Measurements from ENCODE around the gene HRH1. TPM values are rescaled to one million over a fixed set of nuclear protein-coding genes. Genes with fewer than 3 reads are reported as not detected.
A peak's percentile ranks its signal among the peaks of the same experiment; 100 is the strongest.

Gene HRH1
- total RNA-seq, 2 donors from 2014 or later: 17.7 to 48.3 TPM

GRCh38 chr3:11157421-11157820, 3.1 kb downstream of the HRH1 start:
- peaks cover 3 to 46% of the 10 kb centered on the region in 2 donors for H3K4me1 ChIP-seq (ENCODE audit: control insufficient read depth in 1 of 2, low read depth in 2 of 2)
- H3K27me3 ChIP-seq (replicated peaks; ENCODE audit: insufficient read depth): no peaks in the 10 kb centered on the region
- no peaks in the 10 kb centered on the region for H3K9me3 ChIP-seq
- no peaks in the 10 kb centered on the region for H3K36me3 ChIP-seq
- DNase-seq (ENCODE audit: low spot score) (no peak), ATAC-seq (ENCODE audit: insufficient number of reproducible peaks, low FRiP score, low read depth) (no peak)
- no peak for TF ChIP-seq CTCF (IDR thresholded peaks at IDR 0.05)
- H3K4me3 ChIP-seq: peak overlapping the region; percentile 91
- no peak overlapping the region for H3K27ac ChIP-seq

GRCh38 chr3:11159421-11159904, 5.2 kb downstream of the HRH1 start:
- no peak for DNase-seq (ENCODE audit: low spot score)
- peak overlapping the region; percentile 23 to 25 for H3K27ac ChIP-seq
- no peak for TF ChIP-seq CTCF (IDR thresholded peaks at IDR 0.05)
- H3K4me3 ChIP-seq: no peak overlapping the region
- ATAC-seq (ENCODE audit: insufficient number of reproducible peaks, low FRiP score, low read depth): no peak
- H3K4me1 ChIP-seq (ENCODE audit: control insufficient read depth in 1 of 2, low read depth in 2 of 2): peaks cover 7 to 55% of the 10 kb centered on the region in 2 donors
- H3K9me3 ChIP-seq: no peaks in the 10 kb centered on the region
- H3K36me3 ChIP-seq: no peaks in the 10 kb centered on the region
- H3K27me3 ChIP-seq (replicated peaks; ENCODE audit: insufficient read depth): no peaks in the 10 kb centered on the region

DNA sequence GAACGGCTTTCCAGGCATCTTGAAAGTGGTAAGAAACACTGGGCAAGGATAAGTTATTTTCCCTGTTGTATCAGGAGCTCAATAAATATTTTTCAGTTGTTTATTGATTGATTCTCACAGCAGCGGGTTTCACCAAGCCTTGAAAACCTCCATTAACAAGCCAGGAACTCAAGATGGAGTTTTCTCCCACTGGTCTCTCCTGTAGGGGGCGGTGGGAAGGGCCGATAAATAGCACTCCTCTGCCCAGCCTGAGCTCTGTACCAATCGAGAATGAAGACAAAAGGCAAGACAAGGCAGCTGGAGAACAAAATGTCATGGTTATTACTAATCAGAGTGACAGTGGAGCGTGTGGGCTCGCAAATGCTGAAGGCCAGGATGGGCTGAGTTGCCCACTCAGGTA, 7.4 kb downstream of the HRH1 start:
- no peaks in the 10 kb centered on the region for H3K36me3 ChIP-seq
- peaks cover 13 to 65% of the 10 kb centered on the region in 2 donors for H3K4me1 ChIP-seq (ENCODE audit: control insufficient read depth in 1 of 2, low read depth in 2 of 2)
- DNase-seq (ENCODE audit: low spot score): no peak
- ATAC-seq (ENCODE audit: insufficient number of reproducible peaks, low FRiP score, low read depth): no peak
- H3K4me3 ChIP-seq: no peak overlapping the region
- H3K9me3 ChIP-seq: no peaks in the 10 kb centered on the region
- no peak overlapping the region for H3K27ac ChIP-seq
- no peaks in the 10 kb centered on the region for H3K27me3 ChIP-seq (replicated peaks; ENCODE audit: insufficient read depth)
- no peak for TF ChIP-seq CTCF (IDR thresholded peaks at IDR 0.05)

DNA sequence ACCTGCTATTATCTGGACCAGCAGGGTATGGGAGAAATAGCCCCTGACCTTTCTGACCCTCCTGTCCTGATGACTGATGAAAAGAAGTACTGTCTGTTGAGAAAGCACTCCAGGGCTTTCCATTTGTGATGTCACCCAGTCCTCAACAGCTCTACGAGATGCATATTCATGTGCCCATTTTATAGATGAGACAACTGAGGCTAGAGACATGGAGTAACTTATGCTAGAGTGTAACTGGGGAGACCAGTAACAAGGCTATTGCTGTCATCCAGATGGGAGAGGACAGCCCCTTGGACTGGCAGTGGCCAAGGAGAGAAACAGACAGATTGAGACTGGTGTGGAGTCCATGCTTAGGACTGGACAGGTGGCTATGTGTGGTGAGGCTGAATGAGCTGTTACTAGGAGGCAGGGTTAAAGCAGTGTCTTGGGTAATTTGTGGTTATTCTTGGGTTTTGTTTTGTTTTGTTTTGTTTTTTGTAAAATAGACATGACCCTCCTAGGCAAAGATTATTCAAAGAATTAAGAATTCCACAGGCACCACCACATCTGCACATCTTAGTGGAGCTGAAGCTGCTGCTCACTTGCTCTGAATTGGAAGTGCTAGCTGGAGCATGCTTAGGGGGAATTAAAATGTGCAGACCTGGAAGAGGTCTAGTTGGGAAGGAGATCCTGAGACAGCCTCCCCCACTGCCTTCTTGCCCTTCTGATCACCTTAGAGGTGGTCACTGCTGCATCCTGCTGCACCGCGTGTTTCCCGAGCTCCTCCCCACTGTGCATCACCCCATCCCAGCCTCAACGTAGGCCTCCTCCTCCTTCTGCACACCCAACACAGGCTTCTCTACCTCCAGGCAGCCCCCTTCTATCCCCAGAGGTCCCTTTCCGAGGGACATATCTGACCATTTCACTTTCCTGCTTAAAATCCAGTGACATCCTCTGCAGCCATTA, 8.4 kb downstream of the HRH1 start:
- Histone ChIP-seq H3K9me3 (no peaks in the 10 kb centered on the region), H3K4me1 (ENCODE audit: control insufficient read depth in 1 of 2, low read depth in 2 of 2) (peaks cover 13 to 64% of the 10 kb centered on the region in 2 donors), H3K36me3 (no peaks in the 10 kb centered on the region), H3K4me3 (no peak overlapping the region), H3K27ac (no peak overlapping the region), H3K27me3 (replicated peaks; ENCODE audit: insufficient read depth) (no peaks in the 10 kb centered on the region)
- ATAC-seq (ENCODE audit: insufficient number of reproducible peaks, low FRiP score, low read depth): no peak
- no peak for DNase-seq (ENCODE audit: low spot score)
- no peak for TF ChIP-seq CTCF (IDR thresholded peaks at IDR 0.05)

DNA sequence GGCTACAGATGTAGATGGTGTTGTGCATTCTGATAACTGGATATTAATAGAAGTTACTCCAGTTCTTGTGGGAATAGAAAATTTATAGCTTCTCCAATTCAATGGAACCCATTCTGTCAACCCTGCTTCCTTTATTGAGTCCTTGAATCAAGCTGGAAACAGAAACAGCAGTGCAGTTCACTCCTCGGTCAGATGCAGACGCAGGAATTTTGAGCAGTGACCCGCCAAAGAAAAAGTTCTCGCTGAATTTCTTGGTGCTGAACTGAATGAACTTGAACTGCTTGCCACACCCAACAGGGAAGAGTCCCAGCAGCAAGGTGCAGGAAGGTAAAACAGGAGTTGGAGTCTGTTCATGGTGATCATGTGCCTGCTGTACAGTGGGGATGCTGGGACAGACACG, 10.3 kb downstream of the HRH1 start:
- peak overlapping the region; percentile 69 to 70 for H3K27ac ChIP-seq
- ATAC-seq (ENCODE audit: insufficient number of reproducible peaks, low FRiP score, low read depth) (no peak), DNase-seq (ENCODE audit: low spot score) (no peak)
- peaks cover 25 to 68% of the 10 kb centered on the region in 2 donors for H3K4me1 ChIP-seq (ENCODE audit: control insufficient read depth in 1 of 2, low read depth in 2 of 2)
- no peak for TF ChIP-seq CTCF (IDR thresholded peaks at IDR 0.05)
- H3K9me3 ChIP-seq: no peaks in the 10 kb centered on the region
- H3K27me3 ChIP-seq (replicated peaks; ENCODE audit: insufficient read depth): no peaks in the 10 kb centered on the region
- peak overlapping the region; percentile 39 for H3K4me3 ChIP-seq
- H3K36me3 ChIP-seq: no peaks in the 10 kb centered on the region

All from thoracic aorta (tissue), 2 donors.